Measurements from ENCODE around the gene JOSD1.

Gene JOSD1

GRCh38 chr22:38742176-38742942 is 41.6 kb upstream of the JOSD1 start:
- POLR2A ChIA-PET (ENCODE audit: low non-redundant PET): no interaction called here
- no peak for TF ChIP-seq CTCF (conservative IDR thresholded peaks at IDR 0.05; ENCODE audit: low read depth)
- no peak for DNase-seq (ENCODE audit: low spot score)
- peak overlapping the region; percentile 17; the same call in 1 of the 2 replicates for H3K27ac ChIP-seq
- CTCF ChIA-PET: no interaction called here

GRCh38 chr22:38741576-38741975 is 40.8 kb upstream of the JOSD1 start:
- H3K27ac ChIP-seq: no peak overlapping the region
- POLR2A ChIA-PET (ENCODE audit: low non-redundant PET): no interaction called here
- CTCF ChIA-PET: no interaction called here
- no peak for TF ChIP-seq CTCF (conservative IDR thresholded peaks at IDR 0.05; ENCODE audit: low read depth)
- DNase-seq (ENCODE audit: low spot score): no peak

GRCh38 chr22:38741166-38741565 is 40.4 kb upstream of the JOSD1 start:
- no peak overlapping the region for H3K27ac ChIP-seq

GRCh38 chr22:38740754-38741153 is 40.0 kb upstream of the JOSD1 start:
- POLR2A ChIA-PET (ENCODE audit: low non-redundant PET): no interaction called here
- no peak overlapping the region for H3K27ac ChIP-seq
- CTCF ChIA-PET: interaction anchor here (0.5 kb wide), 1 partner anchor 22 kb away, joined by 3 read pairs; no protein-coding TSS in a partner anchor
- DNase-seq (ENCODE audit: low spot score): no peak
- no peak for TF ChIP-seq CTCF (conservative IDR thresholded peaks at IDR 0.05; ENCODE audit: low read depth)

More at GRCh38 chr22:38741166-38741565, 40.4 kb upstream of the JOSD1 start:
- DNase-seq (ENCODE audit: low spot score): no peak
- ChIA-PET CTCF (interaction anchor here (0.5 kb wide), 1 partner anchor 23 kb away, joined by 3 read pairs; no protein-coding TSS in a partner anchor), POLR2A (ENCODE audit: low non-redundant PET) (no interaction called here)
- TF ChIP-seq CTCF (conservative IDR thresholded peaks at IDR 0.05; ENCODE audit: low read depth): no peak

- POLR2A ChIA-PET (ENCODE audit: low non-redundant PET): no interaction called here
- DNase-seq (ENCODE audit: low spot score): no peak
- CTCF ChIA-PET: no interaction called here
- no peak overlapping the region for H3K27ac ChIP-seq
- no peak for TF ChIP-seq CTCF (conservative IDR thresholded peaks at IDR 0.05; ENCODE audit: low read depth)
Observed at GRCh38 chr22:38740116-38740723, 39.5 kb upstream of the JOSD1 start.

- CTCF ChIA-PET: no interaction called here
Observed at GRCh38 chr22:38739300-38740055, 38.7 kb upstream of the JOSD1 start.

More at GRCh38 chr22:38739300-38740055, 38.7 kb upstream of the JOSD1 start:
- no peak for DNase-seq (ENCODE audit: low spot score)
- POLR2A ChIA-PET (ENCODE audit: low non-redundant PET): no interaction called here
- H3K27ac ChIP-seq: peak overlapping the region; percentile 73
- TF ChIP-seq CTCF (conservative IDR thresholded peaks at IDR 0.05; ENCODE audit: low read depth): no peak
